ENCODE measurements around the gene TSTD2.
"Not testable (repeated sequence)": the region's sequence is repeated elsewhere in the genome, so short reads cannot be mapped to it uniquely, and the experiment has no call there.

The TSTD2 gene

DNA sequence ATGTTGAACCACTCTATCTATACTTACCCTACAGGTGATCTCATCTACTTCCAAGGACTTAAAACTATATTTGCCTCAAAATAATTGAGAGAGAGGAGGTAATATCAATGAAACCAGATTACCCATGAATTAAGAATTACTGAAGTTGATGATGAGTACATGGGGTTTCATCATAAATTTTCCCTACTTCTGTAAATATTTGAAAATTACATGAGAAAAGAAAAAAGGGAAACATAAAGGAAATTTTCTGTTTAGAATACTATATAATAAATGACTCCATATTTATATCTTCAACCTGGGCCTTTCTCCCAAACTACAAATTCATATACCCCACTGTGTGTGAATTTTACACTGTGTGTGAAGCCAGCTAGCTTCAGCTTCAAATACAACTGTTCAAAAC lies 2.6 kb downstream of the TSTD2 start:
- TF ChIP-seq, protein P1, sequence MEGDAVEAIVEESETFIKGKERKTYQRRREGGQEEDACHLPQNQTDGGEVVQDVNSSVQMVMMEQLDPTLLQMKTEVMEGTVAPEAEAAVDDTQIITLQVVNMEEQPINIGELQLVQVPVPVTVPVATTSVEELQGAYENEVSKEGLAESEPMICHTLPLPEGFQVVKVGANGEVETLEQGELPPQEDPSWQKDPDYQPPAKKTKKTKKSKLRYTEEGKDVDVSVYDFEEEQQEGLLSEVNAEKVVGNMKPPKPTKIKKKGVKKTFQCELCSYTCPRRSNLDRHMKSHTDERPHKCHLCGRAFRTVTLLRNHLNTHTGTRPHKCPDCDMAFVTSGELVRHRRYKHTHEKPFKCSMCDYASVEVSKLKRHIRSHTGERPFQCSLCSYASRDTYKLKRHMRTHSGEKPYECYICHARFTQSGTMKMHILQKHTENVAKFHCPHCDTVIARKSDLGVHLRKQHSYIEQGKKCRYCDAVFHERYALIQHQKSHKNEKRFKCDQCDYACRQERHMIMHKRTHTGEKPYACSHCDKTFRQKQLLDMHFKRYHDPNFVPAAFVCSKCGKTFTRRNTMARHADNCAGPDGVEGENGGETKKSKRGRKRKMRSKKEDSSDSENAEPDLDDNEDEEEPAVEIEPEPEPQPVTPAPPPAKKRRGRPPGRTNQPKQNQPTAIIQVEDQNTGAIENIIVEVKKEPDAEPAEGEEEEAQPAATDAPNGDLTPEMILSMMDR (IDR thresholded peaks at IDR 0.05; ENCODE audit: unreplicated experiment in 3 of 3) = no peak

DNA sequence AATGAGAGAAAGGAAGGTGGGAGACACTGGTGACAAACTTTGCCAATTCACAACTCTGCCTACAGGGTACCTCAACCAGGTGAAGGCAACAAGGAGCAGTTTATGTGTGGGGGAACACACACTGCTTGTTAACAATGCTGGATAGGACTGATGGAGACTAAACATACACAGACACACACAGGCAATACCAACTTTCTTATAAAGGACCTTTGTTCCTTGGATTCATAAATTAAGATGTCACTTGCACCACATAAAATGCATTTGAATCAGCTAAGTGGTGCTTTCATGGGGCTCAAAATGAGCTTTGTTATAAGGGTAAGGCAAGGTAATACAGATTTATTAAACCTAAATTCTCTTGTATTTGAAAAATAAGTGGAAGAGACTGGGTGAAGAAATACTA lies 4.0 kb downstream of the TSTD2 start:
- Mint-ChIP-seq H3K4me3 (peak overlapping the region; percentile 1 to 34 (median 7)), H3K27ac (peak overlapping the region; percentile 5 to 33 (median 5)), H3K27me3 (ENCODE audit: low read depth) (no peaks in the 10 kb centered on the region), H3K4me1 (peaks cover 21% of the 10 kb centered on the region), H3K9me3 (no peaks in the 10 kb centered on the region), H3K36me3 (ENCODE audit: low read depth) (peaks cover 21% of the 10 kb centered on the region)
- TF ChIP-seq, protein P1 (IDR thresholded peaks at IDR 0.05; ENCODE audit: unreplicated experiment in 3 of 3) = no peak

More for the DNA sequence above, 2.6 kb downstream of the TSTD2 start:
- Mint-ChIP-seq H3K4me3 (peak overlapping the region in 1 of 3 experiments; percentile 14), H3K4me1 (peaks cover 34% of the 10 kb centered on the region), H3K36me3 (ENCODE audit: low read depth) (peaks cover 7% of the 10 kb centered on the region), H3K27ac (no peak overlapping the region), H3K9me3 (no peaks in the 10 kb centered on the region), H3K27me3 (ENCODE audit: low read depth) (no peaks in the 10 kb centered on the region)

DNA sequence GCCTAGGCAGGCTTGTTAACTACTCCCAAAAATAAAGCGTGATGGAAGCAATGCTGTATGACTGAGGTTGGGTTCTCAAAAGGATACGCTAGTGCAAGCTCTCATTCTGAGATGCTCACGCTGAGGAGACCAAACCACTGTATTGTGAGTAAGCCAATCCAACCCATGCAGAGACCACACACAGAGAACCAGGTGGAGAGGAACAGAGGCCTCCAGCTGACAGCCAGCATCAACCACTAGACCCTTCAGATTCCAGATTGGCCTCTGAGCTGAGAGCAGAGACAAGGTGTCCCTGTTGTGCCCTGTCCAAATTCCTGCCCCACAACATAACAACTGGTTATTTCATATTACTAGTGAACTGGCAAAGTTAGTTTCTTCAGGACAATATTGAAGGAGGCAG lies 4.5 kb downstream of the TSTD2 start:
- H3K27me3 Mint-ChIP-seq (ENCODE audit: low read depth) = no peaks in the 10 kb centered on the region
- H3K27ac Mint-ChIP-seq = peak overlapping the region; percentile 5 to 33 (median 5)
- TF ChIP-seq, protein P1 (IDR thresholded peaks at IDR 0.05; ENCODE audit: unreplicated experiment in 3 of 3) = no peak
- H3K4me3 Mint-ChIP-seq = peak overlapping the region; percentile 1 to 34 (median 7)
- peaks cover 20% of the 10 kb centered on the region for H3K4me1 Mint-ChIP-seq
- H3K9me3 Mint-ChIP-seq = no peaks in the 10 kb centered on the region
- peaks cover 25% of the 10 kb centered on the region for H3K36me3 Mint-ChIP-seq (ENCODE audit: low read depth)

DNA sequence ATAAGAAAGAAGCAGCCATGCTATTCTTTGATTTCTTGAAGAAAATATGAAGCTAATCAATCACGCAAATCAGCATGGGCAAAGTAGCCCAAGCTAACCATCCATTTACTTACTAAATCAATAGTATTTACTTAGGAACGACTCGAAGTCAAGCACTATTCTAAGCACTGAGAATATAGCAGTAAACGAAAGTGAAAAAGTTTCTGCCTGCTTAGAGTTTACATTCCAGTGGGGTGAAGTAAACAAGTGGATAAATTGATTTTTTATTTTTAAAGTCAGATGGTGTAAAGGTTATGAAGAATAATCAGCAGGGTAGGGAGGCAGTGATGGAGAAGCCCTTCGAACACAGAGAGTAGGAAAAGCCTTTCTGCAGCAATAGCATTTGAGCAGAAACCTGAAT lies 5.5 kb downstream of the TSTD2 start:
- peaks cover 4% of the 10 kb centered on the region for H3K9me3 Mint-ChIP-seq
- peaks cover 20% of the 10 kb centered on the region for H3K4me1 Mint-ChIP-seq
- no peak overlapping the region for H3K27ac Mint-ChIP-seq
- TF ChIP-seq, protein P1 (IDR thresholded peaks at IDR 0.05; ENCODE audit: unreplicated experiment in 3 of 3) = no peak
- peak overlapping the region in 1 of 3 experiments; percentile 30 for H3K4me3 Mint-ChIP-seq
- H3K36me3 Mint-ChIP-seq (ENCODE audit: low read depth) = peaks cover 35% of the 10 kb centered on the region
- no peaks in the 10 kb centered on the region for H3K27me3 Mint-ChIP-seq (ENCODE audit: low read depth)

DNA sequence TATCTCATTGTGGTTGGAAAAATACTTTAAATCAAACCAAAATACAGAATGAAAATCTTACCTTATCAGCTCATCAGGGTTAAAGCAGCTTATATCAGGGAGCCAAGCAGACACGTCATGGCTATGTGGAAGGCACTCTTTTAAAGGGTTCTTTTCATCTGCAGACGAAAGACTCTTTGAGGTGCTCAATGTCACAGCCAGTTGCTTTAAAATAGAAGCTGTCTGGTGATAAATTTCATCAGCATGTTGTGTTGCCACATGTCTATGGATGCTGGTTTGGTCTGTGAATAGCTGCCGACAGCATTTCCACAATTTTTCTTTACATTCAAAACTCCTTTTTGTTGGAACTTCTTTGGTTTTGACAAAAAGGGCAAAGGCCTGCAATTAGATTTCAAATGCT lies 7.5 kb downstream of the TSTD2 start:
- peaks cover 15% of the 10 kb centered on the region for H3K4me1 Mint-ChIP-seq
- H3K9me3 Mint-ChIP-seq = peaks cover 6% of the 10 kb centered on the region
- no peak overlapping the region for H3K4me3 Mint-ChIP-seq
- no peaks in the 10 kb centered on the region for H3K27me3 Mint-ChIP-seq (ENCODE audit: low read depth)
- no peak overlapping the region for H3K27ac Mint-ChIP-seq
- TF ChIP-seq, protein P1 (IDR thresholded peaks at IDR 0.05; ENCODE audit: unreplicated experiment in 3 of 3) = no peak
- peaks cover 55% of the 10 kb centered on the region for H3K36me3 Mint-ChIP-seq (ENCODE audit: low read depth)

DNA sequence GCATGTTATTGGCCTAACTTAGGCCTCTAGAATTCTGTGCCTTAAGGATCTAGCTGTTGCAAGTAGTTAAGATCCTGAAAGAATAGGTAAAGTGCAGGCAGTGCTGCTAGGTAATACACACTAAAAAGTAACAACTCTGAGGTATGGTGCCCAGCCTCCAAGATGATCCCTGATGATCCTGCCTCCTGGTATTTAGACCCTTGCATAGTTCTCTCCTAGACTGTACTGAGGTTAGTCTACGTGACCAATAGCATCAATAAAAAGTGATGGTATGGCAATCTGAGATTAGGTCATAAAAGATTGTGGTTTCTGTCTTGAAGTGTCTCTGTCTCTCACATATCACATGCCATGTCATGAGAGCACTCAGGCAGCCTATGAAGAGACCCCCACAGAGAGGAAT lies 9.2 kb downstream of the TSTD2 start:
- peaks cover 3% of the 10 kb centered on the region for H3K4me1 Mint-ChIP-seq
- H3K36me3 Mint-ChIP-seq (ENCODE audit: low read depth) = peaks cover 72% of the 10 kb centered on the region
- H3K27me3 Mint-ChIP-seq (ENCODE audit: low read depth) = no peaks in the 10 kb centered on the region
- peaks cover 11% of the 10 kb centered on the region for H3K9me3 Mint-ChIP-seq
- H3K27ac Mint-ChIP-seq = no peak overlapping the region
- TF ChIP-seq, protein P1 (IDR thresholded peaks at IDR 0.05; ENCODE audit: unreplicated experiment in 3 of 3) = no peak
- no peak overlapping the region for H3K4me3 Mint-ChIP-seq

DNA sequence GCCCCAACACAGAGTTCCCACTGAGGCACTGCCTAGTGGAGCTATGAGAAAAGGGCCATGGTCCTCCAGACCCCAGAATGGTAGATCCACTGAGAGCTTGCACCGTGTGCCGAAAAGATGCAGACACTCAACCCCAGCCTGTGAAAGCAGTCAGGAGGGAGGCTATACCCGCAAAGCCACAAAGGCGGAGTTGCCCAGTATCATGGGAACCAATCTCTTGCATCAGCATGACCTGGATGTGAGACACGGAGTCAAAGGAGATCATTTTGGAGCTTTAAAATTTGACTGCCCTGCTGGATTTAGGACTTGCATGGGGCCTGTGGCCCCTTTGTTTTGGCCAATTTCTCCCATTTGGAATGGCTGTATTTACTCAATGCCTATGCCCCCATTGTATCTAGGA lies 10.7 kb downstream of the TSTD2 start:
- H3K4me3 Mint-ChIP-seq; H3K27me3 Mint-ChIP-seq (ENCODE audit: low read depth); H3K4me1 Mint-ChIP-seq; H3K27ac Mint-ChIP-seq: not testable (repeated sequence)
- Mint-ChIP-seq H3K9me3 (peaks cover 11% of the 10 kb centered on the region), H3K36me3 (ENCODE audit: low read depth) (peaks cover 86% of the 10 kb centered on the region)

DNA sequence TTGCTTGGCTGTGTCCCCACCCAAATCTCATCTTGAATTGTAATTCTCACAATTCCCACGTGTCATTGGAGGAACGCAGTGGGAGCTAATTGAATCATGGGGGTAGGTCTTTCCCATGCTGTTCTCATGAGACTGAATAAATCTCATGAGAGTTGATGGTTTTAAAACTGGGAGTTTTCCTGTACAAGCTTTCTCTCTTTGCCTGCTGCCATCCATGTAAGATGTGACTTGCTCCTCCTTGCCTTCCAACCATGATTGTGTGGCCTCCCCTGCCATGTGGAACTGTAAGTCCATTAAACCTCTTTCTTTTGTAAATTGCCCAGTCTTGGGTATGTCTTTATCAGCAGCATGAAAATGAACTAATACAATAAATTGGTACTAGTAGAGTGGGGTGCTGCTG lies 13.1 kb downstream of the TSTD2 start:
- not testable (repeated sequence) for H3K27ac Mint-ChIP-seq; H3K27me3 Mint-ChIP-seq (ENCODE audit: low read depth); H3K4me3 Mint-ChIP-seq; H3K4me1 Mint-ChIP-seq
- peaks cover 94% of the 10 kb centered on the region for H3K36me3 Mint-ChIP-seq (ENCODE audit: low read depth)
- H3K9me3 Mint-ChIP-seq = peaks cover 11% of the 10 kb centered on the region

Measured in nephron (organoid).